ENCODE measurements around the gene RFX2.

GRCh38 chr19:5949792-5950305 lies 160.5 kb downstream of the RFX2 start:
- TF ChIP-seq CTCF (IDR thresholded peaks at IDR 0.05; ENCODE audit: insufficient read depth, low read length, poor library complexity, severe bottlenecking) = no peak
- TF ChIP-seq EZH2phosphoT487 (conservative IDR thresholded peaks at IDR 0.05; ENCODE audit: low read length) = no peak
